Measurements from ENCODE around the gene RXRB.
"Not testable (repeated sequence)": the region's sequence is repeated elsewhere in the genome, so short reads cannot be mapped to it uniquely, and the experiment has no call there.

The RXRB gene

GRCh38 chr6:33200219-33201146 is at the start of gene RXRB, which contains the start of gene SLC39A7:
Gene RXRB (minus strand): TSS chr6:33200665. CDS start chr6:33200476, 189 bp downstream.
Gene SLC39A7 (plus strand): TSS chr6:33200867. CDS start chr6:33201246, 379 bp downstream.
- DNase-seq = peak; percentile 99

- DNase-seq = no peak
Observed at GRCh38 chr6:33249732-33250630, 49.5 kb upstream of the RXRB start.

- DNase-seq = peak; percentile 96
Observed at GRCh38 chr6:33248932-33249731, 48.7 kb upstream of the RXRB start.

- no peak for DNase-seq
Observed at GRCh38 chr6:33248643-33248931, 48.1 kb upstream of the RXRB start.

- peak; percentile 94 for DNase-seq
Observed at GRCh38 chr6:33247977-33248642, 47.6 kb upstream of the RXRB start.

GRCh38 chr6:33243476-33243875 is 43.0 kb upstream of the RXRB start:
- DNase-seq = no peak

GRCh38 chr6:33241968-33242367 is 41.5 kb upstream of the RXRB start:
- DNase-seq = no peak

- no peak for DNase-seq
Observed at GRCh38 chr6:33237741-33238140, 37.3 kb upstream of the RXRB start.

GRCh38 chr6:33236852-33237251 is 36.4 kb upstream of the RXRB start:
- DNase-seq = no peak

GRCh38 chr6:33236328-33236727 is 35.9 kb upstream of the RXRB start:
- DNase-seq = no peak

GRCh38 chr6:33235221-33235634 is 34.8 kb upstream of the RXRB start:
- no peak for DNase-seq

GRCh38 chr6:33226503-33227120 is 26.1 kb upstream of the RXRB start:
- not testable (repeated sequence) for DNase-seq

GRCh38 chr6:33217681-33218080 is 17.2 kb upstream of the RXRB start:
- DNase-seq = no peak

GRCh38 chr6:33217246-33217645 is 16.8 kb upstream of the RXRB start:
- DNase-seq = no peak

- no peak for DNase-seq
Observed at GRCh38 chr6:33216117-33216649, 15.7 kb upstream of the RXRB start.

- no peak for DNase-seq
Observed at GRCh38 chr6:33215271-33216116, 15.0 kb upstream of the RXRB start.

GRCh38 chr6:33213989-33214335 is 13.5 kb upstream of the RXRB start:
- DNase-seq = no peak

GRCh38 chr6:33213166-33213988 is 12.9 kb upstream of the RXRB start:
- DNase-seq = peak; percentile 62

- no peak for DNase-seq
Observed at GRCh38 chr6:33212857-33213165, 12.3 kb upstream of the RXRB start.

Data from retina (tissue), 1 donor.